WTC11 (cell line): Measurements from ENCODE around the gene GOLPH3. TPM values are rescaled to one million over a fixed set of nuclear protein-coding genes. Genes with fewer than 3 reads are reported as not detected.

Source experiments
- ATAC-seq: fragments of 200-7000 bp; cut with Tn5 transposase; 2 replicates; pipeline ENCODE4 v1.10.0; 2021; ENCODE audit warnings: mild to moderate bottlenecking, moderate library complexity
- CTCF ChIA-PET: fragments of 300-600 bp; sonication (Branson Sonifier 250); formaldehyde crosslinking; loops from one replicate; lab custom pipeline; 2021; ENCODE audit warnings: antibody characterized with exemption; lab: Charles Lee
- POLR2A ChIA-PET: fragments of 350-600 bp; sonication (Branson Sonifier 250); formaldehyde crosslinking; loops from one replicate; lab custom pipeline; 2021; ENCODE audit warnings: antibody characterized with exemption; lab: Charles Lee
- DNase-seq: peaks from one replicate; pipeline ENCODE4 v3.0.0; 2021; ENCODE audit warnings: low spot score
- H3K27ac Mint-ChIP-seq: 2 replicates; pipeline ENCODE4 v1.8.0; 2021; ENCODE audit warnings: mixed read lengths
- H3K27me3 Mint-ChIP-seq: 2 replicates; pipeline ENCODE4 v1.8.0; 2021; ENCODE audit warnings: low read depth, mild to moderate bottlenecking, moderate library complexity, mixed read lengths
- H3K36me3 Mint-ChIP-seq: 2 replicates; pipeline ENCODE4 v1.8.0; 2021; ENCODE audit warnings: mixed read lengths
- H3K4me1 Mint-ChIP-seq: 2 replicates; pipeline ENCODE4 v1.8.0; 2022; ENCODE audit warnings: mixed read lengths
- H3K4me3 Mint-ChIP-seq: 2 replicates; pipeline ENCODE4 v1.8.0; 2021; ENCODE audit warnings: mild to moderate bottlenecking, moderate library complexity, mixed read lengths
- H3K9me3 Mint-ChIP-seq: 2 replicates; pipeline ENCODE4 v1.8.0; 2021; ENCODE audit warnings: mixed read lengths
- ESRRA ChIP-seq: sonication (generic); formaldehyde crosslinking; IDR thresholded peaks from 2 replicates; pipeline ENCODE4 v1.8.1; 2022; ENCODE audit warnings: mild to moderate bottlenecking, missing genetic modification reagents, borderline replicate concordance
- FOXJ3 ChIP-seq: sonication (generic); formaldehyde crosslinking; IDR thresholded peaks from 2 replicates; pipeline ENCODE4 v1.9.0; 2021; ENCODE audit warnings: missing genetic modification reagents, mild to moderate bottlenecking, borderline replicate concordance
- GABPB1 ChIP-seq: sonication (generic); formaldehyde crosslinking; IDR thresholded peaks from 2 replicates; pipeline ENCODE4 v1.8.1; 2023; ENCODE audit warnings: mild to moderate bottlenecking, missing genetic modification reagents
- GTF2I ChIP-seq: fragments of 250-450 bp; sonication (Bioruptor Pico); conservative IDR thresholded peaks from 2 replicates; pipeline ENCODE4 v1.4.0; 2021; ENCODE audit warnings: mild to moderate bottlenecking
- KAT7 ChIP-seq: sonication (generic); formaldehyde crosslinking; IDR thresholded peaks from 2 replicates; pipeline ENCODE4 v1.8.1; 2023; ENCODE audit warnings: missing genetic modification reagents, mild to moderate bottlenecking, borderline replicate concordance
- NR1H2 ChIP-seq: sonication (generic); formaldehyde crosslinking; IDR thresholded peaks from 2 replicates; pipeline ENCODE4 v1.9.0; 2021; ENCODE audit warnings: mild to moderate bottlenecking, moderate library complexity, missing genetic modification reagents
- SOX15 ChIP-seq: fragments of 250-450 bp; sonication (Bioruptor Pico); IDR thresholded peaks from 2 replicates; pipeline ENCODE4 v1.9.0; 2021; ENCODE audit warnings: mild to moderate bottlenecking
- ZBTB21 ChIP-seq: sonication (generic); formaldehyde crosslinking; IDR thresholded peaks from 2 replicates; pipeline ENCODE4 v1.8.1; 2023; ENCODE audit warnings: mild to moderate bottlenecking, missing genetic modification reagents, borderline replicate concordance
- ZNF416 ChIP-seq: fragments of 250-450 bp; sonication (Bioruptor Pico); IDR thresholded peaks from 2 replicates; pipeline ENCODE4 v1.9.0; 2021; ENCODE audit warnings: mild to moderate bottlenecking, inconsistent platforms
- ZNF423 ChIP-seq: fragments of 250-450 bp; sonication (Bioruptor Pico); IDR thresholded peaks from 2 replicates; pipeline ENCODE4 v2.1.2; 2022; ENCODE audit warnings: mild to moderate bottlenecking, moderate library complexity
- total RNA-seq: library from RNA; stranded (reverse); gene quantifications from 3 replicates; pipeline ENCODE4 v1.2.3, GENCODE V29; 2021
- TF ChIP-seq, protein P1 (sequence below): fragments of 250-450 bp; sonication (Bioruptor Pico); IDR thresholded peaks from 2 replicates; pipeline ENCODE4 v1.8.0; 2021; ENCODE audit warnings: mild to moderate bottlenecking
- TF ChIP-seq, protein P2 (sequence below): fragments of 250-450 bp; sonication (Bioruptor Pico); IDR thresholded peaks from 2 replicates; pipeline ENCODE4 v1.9.0; 2021; ENCODE audit warnings: moderate library complexity, mild to moderate bottlenecking, inconsistent platforms, borderline replicate concordance
- TF ChIP-seq, protein P3 (sequence below): sonication (generic); formaldehyde crosslinking; IDR thresholded peaks from 2 replicates; pipeline ENCODE4 v1.8.1; 2023; ENCODE audit warnings: mild to moderate bottlenecking, missing genetic modification reagents, moderate library complexity
- TF ChIP-seq, protein P4 (sequence below): sonication (generic); formaldehyde crosslinking; IDR thresholded peaks from 2 replicates; pipeline ENCODE4 v1.8.1; 2023; ENCODE audit warnings: mild to moderate bottlenecking, missing genetic modification reagents
- TF ChIP-seq, protein P5 (sequence below): sonication (generic); formaldehyde crosslinking; IDR thresholded peaks from 2 replicates; pipeline ENCODE4 v1.8.0; 2022; ENCODE audit warnings: mild to moderate bottlenecking, missing genetic modification reagents
- TF ChIP-seq, protein P6 (sequence below): fragments of 250-450 bp; sonication (Bioruptor Pico); IDR thresholded peaks from 2 replicates; pipeline ENCODE4 v1.9.0; 2021; ENCODE audit warnings: mild to moderate bottlenecking, borderline replicate concordance
- TF ChIP-seq, protein P7 (sequence below): sonication (generic); formaldehyde crosslinking; IDR thresholded peaks from 2 replicates; pipeline ENCODE4 v1.8.0; 2022; ENCODE audit warnings: mild to moderate bottlenecking, missing genetic modification reagents

Gene GOLPH3
- total RNA-seq, 1 experiment from 2014 or later: 101 TPM

DNA sequence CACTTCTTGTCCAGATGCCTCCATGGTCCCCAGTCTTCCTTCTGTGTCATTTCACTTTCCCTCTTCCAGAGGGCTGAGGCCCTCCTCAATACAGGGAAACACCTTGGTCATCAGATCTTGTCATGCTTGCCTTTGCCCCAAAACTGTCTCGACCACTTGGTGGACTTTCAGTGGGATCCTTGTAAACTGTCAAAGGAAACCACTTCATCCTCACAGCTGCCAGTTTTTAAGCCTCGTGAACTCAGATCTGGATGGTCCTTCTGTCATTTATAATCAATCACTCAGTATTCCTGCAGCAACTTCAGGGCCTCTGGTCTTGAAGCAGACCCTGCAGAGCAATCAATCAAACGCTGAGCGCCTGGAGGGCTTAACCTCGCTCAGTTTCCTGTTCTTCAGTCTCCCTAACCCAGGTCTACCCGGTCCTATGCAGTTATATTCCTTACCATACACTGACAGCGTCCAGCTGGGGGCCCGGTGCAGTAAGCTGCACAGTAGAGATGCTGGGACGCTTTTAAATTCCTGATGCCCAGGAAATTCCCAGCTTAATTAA, 74.6 kb downstream of the GOLPH3 start:
- ATAC-seq (no peak), DNase-seq (no peak)
- Mint-ChIP-seq H3K4me1 (no peaks in the 10 kb centered on the region), H3K27ac (peak overlapping the region; percentile 18; the same call in 1 of the 2 replicates), H3K9me3 (no peaks in the 10 kb centered on the region), H3K4me3 (no peak overlapping the region), H3K36me3 (peaks cover 45% of the 10 kb centered on the region), H3K27me3 (no peaks in the 10 kb centered on the region)
- TF ChIP-seq GABPB1 (CRISPR knock-in tag) (no peak), FOXJ3 (no peak), GTF2I (no peak), NR1H2 (CRISPR knock-in tag) (no peak)
- TF ChIP-seq, protein P1, sequence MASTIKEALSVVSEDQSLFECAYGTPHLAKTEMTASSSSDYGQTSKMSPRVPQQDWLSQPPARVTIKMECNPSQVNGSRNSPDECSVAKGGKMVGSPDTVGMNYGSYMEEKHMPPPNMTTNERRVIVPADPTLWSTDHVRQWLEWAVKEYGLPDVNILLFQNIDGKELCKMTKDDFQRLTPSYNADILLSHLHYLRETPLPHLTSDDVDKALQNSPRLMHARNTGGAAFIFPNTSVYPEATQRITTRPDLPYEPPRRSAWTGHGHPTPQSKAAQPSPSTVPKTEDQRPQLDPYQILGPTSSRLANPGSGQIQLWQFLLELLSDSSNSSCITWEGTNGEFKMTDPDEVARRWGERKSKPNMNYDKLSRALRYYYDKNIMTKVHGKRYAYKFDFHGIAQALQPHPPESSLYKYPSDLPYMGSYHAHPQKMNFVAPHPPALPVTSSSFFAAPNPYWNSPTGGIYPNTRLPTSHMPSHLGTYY (CRISPR knock-in tag): no peak
- TF ChIP-seq, protein P2, sequence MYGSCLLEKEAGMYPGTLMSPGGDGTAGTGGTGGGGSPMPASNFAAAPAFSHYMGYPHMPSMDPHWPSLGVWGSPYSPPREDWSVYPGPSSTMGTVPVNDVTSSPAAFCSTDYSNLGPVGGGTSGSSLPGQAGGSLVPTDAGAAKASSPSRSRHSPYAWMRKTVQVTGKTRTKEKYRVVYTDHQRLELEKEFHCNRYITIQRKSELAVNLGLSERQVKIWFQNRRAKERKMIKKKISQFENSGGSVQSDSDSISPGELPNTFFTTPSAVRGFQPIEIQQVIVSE (CRISPR knock-in tag): no peak
- TF ChIP-seq, protein P3, sequence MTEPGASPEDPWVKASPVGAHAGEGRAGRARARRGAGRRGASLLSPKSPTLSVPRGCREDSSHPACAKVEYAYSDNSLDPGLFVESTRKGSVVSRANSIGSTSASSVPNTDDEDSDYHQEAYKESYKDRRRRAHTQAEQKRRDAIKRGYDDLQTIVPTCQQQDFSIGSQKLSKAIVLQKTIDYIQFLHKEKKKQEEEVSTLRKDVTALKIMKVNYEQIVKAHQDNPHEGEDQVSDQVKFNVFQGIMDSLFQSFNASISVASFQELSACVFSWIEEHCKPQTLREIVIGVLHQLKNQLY (CRISPR knock-in tag): no peak
- CTCF ChIA-PET: no interaction called here
- POLR2A ChIA-PET: no interaction called here

DNA sequence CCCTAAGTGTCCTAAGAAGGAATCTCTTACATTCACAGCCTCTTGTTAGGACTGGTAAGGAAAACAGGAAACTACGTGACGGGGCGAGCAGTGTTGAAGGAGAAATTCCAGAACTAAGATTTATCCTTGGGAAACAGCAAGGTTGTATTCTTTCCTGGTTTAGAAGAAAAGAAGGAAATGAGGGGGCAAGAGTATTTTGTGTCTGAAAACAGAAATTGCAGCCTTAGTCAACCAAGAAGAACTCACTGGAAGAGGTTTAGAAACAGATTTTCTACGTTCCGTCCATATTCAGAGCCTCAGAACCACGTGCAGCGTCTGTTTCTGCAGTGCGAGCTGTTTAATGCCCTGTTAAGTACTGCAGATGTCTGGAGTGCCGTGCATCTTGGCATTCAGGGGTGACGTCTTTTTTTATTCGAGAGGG, 75.2 kb downstream of the GOLPH3 start:
- H3K27ac Mint-ChIP-seq: peak overlapping the region; percentile 42; the same call in 1 of the 2 replicates
- no peaks in the 10 kb centered on the region for H3K9me3 Mint-ChIP-seq
- ATAC-seq (no peak), DNase-seq (no peak)
- TF ChIP-seq, protein P2 (CRISPR knock-in tag): no peak
- TF ChIP-seq, all 79 proteins: peak for 0
- Mint-ChIP-seq H3K4me3 (no peak overlapping the region), H3K27me3 (no peaks in the 10 kb centered on the region), H3K4me1 (no peaks in the 10 kb centered on the region), H3K36me3 (peaks cover 43% of the 10 kb centered on the region)
- ChIA-PET POLR2A (no interaction called here), CTCF (no interaction called here)

DNA sequence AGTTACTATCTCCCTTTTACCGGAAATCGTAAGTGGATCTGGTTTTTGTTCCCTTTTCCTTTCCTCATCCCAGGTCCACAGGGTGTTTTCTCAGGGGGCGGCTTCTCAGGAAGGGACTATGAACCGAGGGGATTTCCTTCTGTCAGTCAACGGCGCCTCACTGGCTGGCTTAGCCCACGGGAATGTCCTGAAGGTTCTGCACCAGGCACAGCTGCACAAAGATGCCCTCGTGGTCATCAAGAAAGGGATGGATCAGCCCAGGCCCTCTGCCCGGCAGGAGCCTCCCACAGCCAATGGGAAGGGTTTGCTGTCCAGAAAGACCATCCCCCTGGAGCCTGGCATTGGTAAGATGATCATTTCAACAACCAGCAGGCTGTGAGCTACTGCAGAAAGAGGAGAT, 75.8 kb downstream of the GOLPH3 start:
- ChIA-PET POLR2A (no interaction called here), CTCF (no interaction called here)
- ATAC-seq: peak; percentile 60
- Mint-ChIP-seq H3K4me3 (no peak overlapping the region), H3K36me3 (peaks cover 37% of the 10 kb centered on the region), H3K9me3 (no peaks in the 10 kb centered on the region), H3K27ac (no peak overlapping the region), H3K4me1 (no peaks in the 10 kb centered on the region), H3K27me3 (no peaks in the 10 kb centered on the region)
- DNase-seq: no peak
- TF ChIP-seq, protein P4, sequence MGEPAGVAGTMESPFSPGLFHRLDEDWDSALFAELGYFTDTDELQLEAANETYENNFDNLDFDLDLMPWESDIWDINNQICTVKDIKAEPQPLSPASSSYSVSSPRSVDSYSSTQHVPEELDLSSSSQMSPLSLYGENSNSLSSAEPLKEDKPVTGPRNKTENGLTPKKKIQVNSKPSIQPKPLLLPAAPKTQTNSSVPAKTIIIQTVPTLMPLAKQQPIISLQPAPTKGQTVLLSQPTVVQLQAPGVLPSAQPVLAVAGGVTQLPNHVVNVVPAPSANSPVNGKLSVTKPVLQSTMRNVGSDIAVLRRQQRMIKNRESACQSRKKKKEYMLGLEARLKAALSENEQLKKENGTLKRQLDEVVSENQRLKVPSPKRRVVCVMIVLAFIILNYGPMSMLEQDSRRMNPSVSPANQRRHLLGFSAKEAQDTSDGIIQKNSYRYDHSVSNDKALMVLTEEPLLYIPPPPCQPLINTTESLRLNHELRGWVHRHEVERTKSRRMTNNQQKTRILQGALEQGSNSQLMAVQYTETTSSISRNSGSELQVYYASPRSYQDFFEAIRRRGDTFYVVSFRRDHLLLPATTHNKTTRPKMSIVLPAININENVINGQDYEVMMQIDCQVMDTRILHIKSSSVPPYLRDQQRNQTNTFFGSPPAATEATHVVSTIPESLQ (CRISPR knock-in tag): no peak
- TF ChIP-seq, protein P5, sequence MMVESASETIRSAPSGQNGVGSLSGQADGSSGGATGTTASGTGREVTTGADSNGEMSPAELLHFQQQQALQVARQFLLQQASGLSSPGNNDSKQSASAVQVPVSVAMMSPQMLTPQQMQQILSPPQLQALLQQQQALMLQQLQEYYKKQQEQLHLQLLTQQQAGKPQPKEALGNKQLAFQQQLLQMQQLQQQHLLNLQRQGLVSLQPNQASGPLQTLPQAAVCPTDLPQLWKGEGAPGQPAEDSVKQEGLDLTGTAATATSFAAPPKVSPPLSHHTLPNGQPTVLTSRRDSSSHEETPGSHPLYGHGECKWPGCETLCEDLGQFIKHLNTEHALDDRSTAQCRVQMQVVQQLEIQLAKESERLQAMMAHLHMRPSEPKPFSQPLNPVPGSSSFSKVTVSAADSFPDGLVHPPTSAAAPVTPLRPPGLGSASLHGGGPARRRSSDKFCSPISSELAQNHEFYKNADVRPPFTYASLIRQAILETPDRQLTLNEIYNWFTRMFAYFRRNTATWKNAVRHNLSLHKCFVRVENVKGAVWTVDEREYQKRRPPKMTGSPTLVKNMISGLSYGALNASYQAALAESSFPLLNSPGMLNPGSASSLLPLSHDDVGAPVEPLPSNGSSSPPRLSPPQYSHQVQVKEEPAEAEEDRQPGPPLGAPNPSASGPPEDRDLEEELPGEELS: no peak
- TF ChIP-seq, protein P6, sequence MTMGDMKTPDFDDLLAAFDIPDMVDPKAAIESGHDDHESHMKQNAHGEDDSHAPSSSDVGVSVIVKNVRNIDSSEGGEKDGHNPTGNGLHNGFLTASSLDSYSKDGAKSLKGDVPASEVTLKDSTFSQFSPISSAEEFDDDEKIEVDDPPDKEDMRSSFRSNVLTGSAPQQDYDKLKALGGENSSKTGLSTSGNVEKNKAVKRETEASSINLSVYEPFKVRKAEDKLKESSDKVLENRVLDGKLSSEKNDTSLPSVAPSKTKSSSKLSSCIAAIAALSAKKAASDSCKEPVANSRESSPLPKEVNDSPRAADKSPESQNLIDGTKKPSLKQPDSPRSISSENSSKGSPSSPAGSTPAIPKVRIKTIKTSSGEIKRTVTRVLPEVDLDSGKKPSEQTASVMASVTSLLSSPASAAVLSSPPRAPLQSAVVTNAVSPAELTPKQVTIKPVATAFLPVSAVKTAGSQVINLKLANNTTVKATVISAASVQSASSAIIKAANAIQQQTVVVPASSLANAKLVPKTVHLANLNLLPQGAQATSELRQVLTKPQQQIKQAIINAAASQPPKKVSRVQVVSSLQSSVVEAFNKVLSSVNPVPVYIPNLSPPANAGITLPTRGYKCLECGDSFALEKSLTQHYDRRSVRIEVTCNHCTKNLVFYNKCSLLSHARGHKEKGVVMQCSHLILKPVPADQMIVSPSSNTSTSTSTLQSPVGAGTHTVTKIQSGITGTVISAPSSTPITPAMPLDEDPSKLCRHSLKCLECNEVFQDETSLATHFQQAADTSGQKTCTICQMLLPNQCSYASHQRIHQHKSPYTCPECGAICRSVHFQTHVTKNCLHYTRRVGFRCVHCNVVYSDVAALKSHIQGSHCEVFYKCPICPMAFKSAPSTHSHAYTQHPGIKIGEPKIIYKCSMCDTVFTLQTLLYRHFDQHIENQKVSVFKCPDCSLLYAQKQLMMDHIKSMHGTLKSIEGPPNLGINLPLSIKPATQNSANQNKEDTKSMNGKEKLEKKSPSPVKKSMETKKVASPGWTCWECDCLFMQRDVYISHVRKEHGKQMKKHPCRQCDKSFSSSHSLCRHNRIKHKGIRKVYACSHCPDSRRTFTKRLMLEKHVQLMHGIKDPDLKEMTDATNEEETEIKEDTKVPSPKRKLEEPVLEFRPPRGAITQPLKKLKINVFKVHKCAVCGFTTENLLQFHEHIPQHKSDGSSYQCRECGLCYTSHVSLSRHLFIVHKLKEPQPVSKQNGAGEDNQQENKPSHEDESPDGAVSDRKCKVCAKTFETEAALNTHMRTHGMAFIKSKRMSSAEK (CRISPR knock-in tag): no peak
- TF ChIP-seq KAT7 (CRISPR knock-in tag) (no peak), ZNF423 (CRISPR knock-in tag) (no peak), ESRRA (CRISPR knock-in tag) (no peak), ZBTB21 (no peak), ZNF416 (no peak), SOX15 (no peak)
- TF ChIP-seq, protein P7, sequence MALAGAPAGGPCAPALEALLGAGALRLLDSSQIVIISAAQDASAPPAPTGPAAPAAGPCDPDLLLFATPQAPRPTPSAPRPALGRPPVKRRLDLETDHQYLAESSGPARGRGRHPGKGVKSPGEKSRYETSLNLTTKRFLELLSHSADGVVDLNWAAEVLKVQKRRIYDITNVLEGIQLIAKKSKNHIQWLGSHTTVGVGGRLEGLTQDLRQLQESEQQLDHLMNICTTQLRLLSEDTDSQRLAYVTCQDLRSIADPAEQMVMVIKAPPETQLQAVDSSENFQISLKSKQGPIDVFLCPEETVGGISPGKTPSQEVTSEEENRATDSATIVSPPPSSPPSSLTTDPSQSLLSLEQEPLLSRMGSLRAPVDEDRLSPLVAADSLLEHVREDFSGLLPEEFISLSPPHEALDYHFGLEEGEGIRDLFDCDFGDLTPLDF (CRISPR knock-in tag): no peak
